Peyer's patch (tissue), 4 donors: ENCODE measurements around the gene CTAG1B.
"Not testable (repeated sequence)": the region's sequence is repeated elsewhere in the genome, so short reads cannot be mapped to it uniquely, and the experiment has no call there.

Experiments used
- POLR2A ChIP-seq, 2 donors: fragments of 450-650 bp; IDR thresholded peaks; one replicate each; pipeline ENCODE4 v1.5.1; 2017; ENCODE audit warnings: antibody characterized with exemption in 2 of 2, mild to moderate bottlenecking in 2 of 2, moderate library complexity in 2 of 2
- TF ChIP-seq, protein P1 (sequence below), 6 experiments: fragments of 450-650 bp in 4 of 6; fragments of 200-600 bp in 2 of 6; sonication (generic) in 1 of 6; IDR thresholded peaks; one replicate each; pipeline ENCODE4 v1.5.1; 2017 to 2019; ENCODE audit warnings: antibody characterized with exemption in 6 of 6, mild to moderate bottlenecking in 3 of 6, moderate library complexity in 1 of 6

GRCh38 chrX:154582994-154583393, 36.1 kb downstream of the CTAG1B start:
- TF ChIP-seq, protein P1, sequence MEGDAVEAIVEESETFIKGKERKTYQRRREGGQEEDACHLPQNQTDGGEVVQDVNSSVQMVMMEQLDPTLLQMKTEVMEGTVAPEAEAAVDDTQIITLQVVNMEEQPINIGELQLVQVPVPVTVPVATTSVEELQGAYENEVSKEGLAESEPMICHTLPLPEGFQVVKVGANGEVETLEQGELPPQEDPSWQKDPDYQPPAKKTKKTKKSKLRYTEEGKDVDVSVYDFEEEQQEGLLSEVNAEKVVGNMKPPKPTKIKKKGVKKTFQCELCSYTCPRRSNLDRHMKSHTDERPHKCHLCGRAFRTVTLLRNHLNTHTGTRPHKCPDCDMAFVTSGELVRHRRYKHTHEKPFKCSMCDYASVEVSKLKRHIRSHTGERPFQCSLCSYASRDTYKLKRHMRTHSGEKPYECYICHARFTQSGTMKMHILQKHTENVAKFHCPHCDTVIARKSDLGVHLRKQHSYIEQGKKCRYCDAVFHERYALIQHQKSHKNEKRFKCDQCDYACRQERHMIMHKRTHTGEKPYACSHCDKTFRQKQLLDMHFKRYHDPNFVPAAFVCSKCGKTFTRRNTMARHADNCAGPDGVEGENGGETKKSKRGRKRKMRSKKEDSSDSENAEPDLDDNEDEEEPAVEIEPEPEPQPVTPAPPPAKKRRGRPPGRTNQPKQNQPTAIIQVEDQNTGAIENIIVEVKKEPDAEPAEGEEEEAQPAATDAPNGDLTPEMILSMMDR (IDR thresholded peaks at IDR 0.05) = not testable (repeated sequence)
- not testable (repeated sequence) for TF ChIP-seq POLR2A (IDR thresholded peaks at IDR 0.05)
